Liver (tissue), 9 donors: ENCODE measurements around the gene IFIT1. TPM values are rescaled to one million over a fixed set of nuclear protein-coding genes. Genes with fewer than 3 reads are reported as not detected.

ENCODE experiments used
- DNase-seq: peaks from one replicate; pipeline ENCODE4 v3.0.0-alpha.2; 2017; ENCODE audit warnings: low spot score
- H3K27ac ChIP-seq, 2 donors: one replicate each; pipeline ENCODE4 v1.7.0; 2013; ENCODE audit warnings: inconsistent platforms in 2 of 2, low read length in 2 of 2, control low read depth in 1 of 2, low read depth in 1 of 2, mild to moderate bottlenecking in 1 of 2
- H3K27me3 ChIP-seq, 4 donors: one replicate each; pipeline versions ENCODE4 v1.6.1 to v1.7.0; 2013; ENCODE audit warnings: low read length in 3 of 4, inconsistent platforms in 1 of 4, mild to moderate bottlenecking in 1 of 4, moderate library complexity in 1 of 4; ENCODE audit not compliant: control insufficient read depth in 4 of 4, insufficient read depth in 4 of 4
- H3K36me3 ChIP-seq, 4 donors: one replicate each; pipeline versions ENCODE4 v1.6.1 to v1.7.0; 2013; ENCODE audit warnings: low read length in 3 of 4, mild to moderate bottlenecking in 3 of 4, low read depth in 1 of 4, moderate library complexity in 1 of 4; ENCODE audit not compliant: control insufficient read depth in 4 of 4, insufficient read depth in 3 of 4
- H3K4me1 ChIP-seq, 4 donors: one replicate each; pipeline versions ENCODE4 v1.6.1 to v1.7.0; 2013; ENCODE audit warnings: low read length in 3 of 4, mild to moderate bottlenecking in 3 of 4, moderate library complexity in 1 of 4; ENCODE audit not compliant: control insufficient read depth in 4 of 4, insufficient read depth in 4 of 4
- H3K4me3 ChIP-seq, 3 donors: one replicate each; pipeline versions ENCODE4 v1.6.1 to v1.7.0; 2013; ENCODE audit warnings: low read length in 3 of 3, control low read depth in 1 of 3, low read depth in 1 of 3, mild to moderate bottlenecking in 1 of 3
- H3K9ac ChIP-seq, 2 donors: one replicate each; pipeline ENCODE4 v1.7.0; 2013; ENCODE audit warnings: low read length in 2 of 2, mild to moderate bottlenecking in 2 of 2, moderate library complexity in 2 of 2, control low read depth in 1 of 2, low read depth in 1 of 2
- H3K9me3 ChIP-seq, 4 donors: one replicate each; pipeline versions ENCODE4 v1.6.1 to v1.7.0; 2013; ENCODE audit warnings: low read length in 3 of 4; ENCODE audit not compliant: control insufficient read depth in 4 of 4
- EGR1 ChIP-seq, 2 donors: IDR thresholded peaks; 2 replicates each; pipeline ENCODE4 v1.6.1; 2016 to 2018; ENCODE audit warnings: antibody characterized with exemption in 2 of 2, low read depth in 2 of 2
- FOXA1 ChIP-seq: IDR thresholded peaks from 2 replicates; pipeline ENCODE4 v1.6.1; 2016; ENCODE audit warnings: antibody characterized with exemption
- FOXA2 ChIP-seq: IDR thresholded peaks from 2 replicates; pipeline ENCODE4 v1.6.1; 2016; ENCODE audit warnings: antibody characterized with exemption
- GABPA ChIP-seq, 2 donors: IDR thresholded peaks in 1 of 2; conservative IDR thresholded peaks in 1 of 2; 2 replicates each; pipeline ENCODE4 v1.6.1; 2016; ENCODE audit warnings: antibody characterized with exemption in 2 of 2, mild to moderate bottlenecking in 1 of 2, moderate library complexity in 1 of 2
- HNF4A ChIP-seq, 2 donors: conservative IDR thresholded peaks; 2 replicates each; pipeline ENCODE4 v1.6.1; 2016; ENCODE audit warnings: antibody characterized with exemption in 2 of 2, mild to moderate bottlenecking in 2 of 2
- HNF4G ChIP-seq: IDR thresholded peaks from 2 replicates; pipeline ENCODE4 v1.6.1; 2016; ENCODE audit warnings: antibody characterized with exemption
- JUND ChIP-seq, 2 donors: IDR thresholded peaks; 2 replicates each; pipeline ENCODE4 v1.6.1; 2016; ENCODE audit warnings: antibody characterized with exemption in 2 of 2
- MAX ChIP-seq: IDR thresholded peaks from 2 replicates; pipeline ENCODE4 v1.6.1; 2016; ENCODE audit warnings: antibody characterized with exemption
- NR2F2 ChIP-seq: IDR thresholded peaks from 2 replicates; pipeline ENCODE4 v1.6.1; 2016; ENCODE audit warnings: antibody characterized with exemption
- RAD21 ChIP-seq, 2 donors: IDR thresholded peaks; 2 replicates each; pipeline ENCODE4 v1.6.1; 2016; ENCODE audit warnings: antibody characterized with exemption in 2 of 2, mild to moderate bottlenecking in 2 of 2
- REST ChIP-seq: IDR thresholded peaks from 2 replicates; pipeline ENCODE4 v1.6.1; 2016; ENCODE audit warnings: antibody characterized with exemption, mild to moderate bottlenecking
- RXRA ChIP-seq, 2 donors: IDR thresholded peaks; 2 replicates each; pipeline ENCODE4 v1.6.1; 2017 to 2018; ENCODE audit warnings: antibody characterized with exemption in 2 of 2, mild to moderate bottlenecking in 1 of 2
- SP1 ChIP-seq: IDR thresholded peaks from 2 replicates; pipeline ENCODE4 v1.6.1; 2018; ENCODE audit warnings: antibody characterized with exemption, mild to moderate bottlenecking
- TAF1 ChIP-seq: conservative IDR thresholded peaks from 2 replicates; pipeline ENCODE4 v1.6.1; 2016; ENCODE audit warnings: antibody characterized with exemption, mild to moderate bottlenecking
- YY1 ChIP-seq: IDR thresholded peaks from 2 replicates; pipeline ENCODE4 v1.6.1; 2016; ENCODE audit warnings: antibody characterized with exemption, mild to moderate bottlenecking
- ZBTB33 ChIP-seq: IDR thresholded peaks from 2 replicates; pipeline ENCODE4 v1.6.1; 2016; ENCODE audit warnings: antibody characterized with exemption
- polyA plus RNA-seq, 2 donors: library from polyadenylated mRNA; stranded (reverse) in 1 of 2; unstranded in 1 of 2; fragments of 200-250 nt in 1 of 2; fragments of >200 nt in 1 of 2; fragmentation: Nextera tagmentation in 1 of 2; extraction: Ambion mirVana in 1 of 2; gene quantifications; one replicate each; pipeline versions ENCODE4 v1.2.1 to v1.2.3, GENCODE V29; 2013 to 2015
- total RNA-seq, 2 donors: library from RNA; depleted of rRNA; stranded (reverse); fragments of >200 nt; gene quantifications; one replicate each; pipeline ENCODE4 v1.2.3, GENCODE V29; 2014
- donor health status: healthy.
- donor health status: healthy.
- donor health status: healthy.
- donor health status: healthy.
- donor health status: healthy.

IFIT1 gene
- total and polyA plus RNA-seq, 4 donors: 8.1 to 17.5 (median 11.6) TPM

- Histone ChIP-seq H3K27ac (no peak overlapping the region), H3K9me3 (no peaks in the 10 kb centered on the region), H3K27me3 (no peaks in the 10 kb centered on the region), H3K9ac (no peak overlapping the region), H3K4me1 (no peaks in the 10 kb centered on the region), H3K36me3 (no peaks in the 10 kb centered on the region), H3K4me3 (no peak overlapping the region)
- TF ChIP-seq TAF1 (no peak), EGR1 (IDR thresholded peaks at IDR 0.05; ENCODE audit: low read depth in 2 of 2) (no peak), ZBTB33 (no peak), NR2F2 (no peak), HNF4A (conservative IDR thresholded peaks at IDR 0.05) (no peak), YY1 (no peak), HNF4G (no peak), SP1 (no peak), MAX (no peak), RXRA (IDR thresholded peaks at IDR 0.05) (no peak)
- DNase-seq: no peak
Measured at GRCh38 chr10:89360157-89360556, 32.3 kb upstream of the IFIT1 start.

- TF ChIP-seq FOXA2 (no peak), GABPA (IDR thresholded peaks at IDR 0.05 in 1 of 2, conservative IDR thresholded peaks at IDR 0.05 in 1 of 2) (no peak), REST (no peak), RAD21 (IDR thresholded peaks at IDR 0.05) (no peak), JUND (IDR thresholded peaks at IDR 0.05) (no peak), FOXA1 (no peak), HNF4A (conservative IDR thresholded peaks at IDR 0.05) (no peak), TAF1 (no peak), ZBTB33 (no peak), RXRA (IDR thresholded peaks at IDR 0.05) (no peak), NR2F2 (no peak)
- H3K27me3 ChIP-seq: no peaks in the 10 kb centered on the region
- no peaks in the 10 kb centered on the region for H3K9me3 ChIP-seq
- no peak for DNase-seq
- no peaks in the 10 kb centered on the region for H3K36me3 ChIP-seq
- H3K9ac ChIP-seq: no peak overlapping the region
- H3K27ac ChIP-seq: no peak overlapping the region
- peaks cover 0 to 6% (median 3%) of the 10 kb centered on the region in 4 donors for H3K4me1 ChIP-seq
- H3K4me3 ChIP-seq: no peak overlapping the region
Measured at GRCh38 chr10:89362929-89363328, 29.5 kb upstream of the IFIT1 start.
